Left ventricle myocardium superior (tissue), 1 donor: ENCODE data around the gene KRT72. TPM values are rescaled to one million over a fixed set of nuclear protein-coding genes. Genes with fewer than 3 reads are reported as not detected.

ENCODE experiments used
- ATAC-seq: fragments of 200-7000 bp; cut with Tn5 transposase; one replicate; pipeline ENCODE4 v1.9.1; 2020; ENCODE audit warnings: mild to moderate bottlenecking, moderate library complexity
- DNase-seq: peaks from one replicate; pipeline ENCODE4 v3.0.0-alpha.2; 2020
- intact Hi-C: fragments of 100-400 bp; cut with micrococcal nuclease; formaldehyde crosslinking; loops from one replicate; pipeline ENCODE4 v1.11.0; 2022
- total RNA-seq: library from RNA; stranded (reverse); fragmentation: NEBNext Ultra II Directional; extraction: Animal tissue kit (Norgen Biotek cat#: 25700); gene quantifications from one replicate; pipeline ENCODE4 v1.2.1, GENCODE V29; 2021
- donor health status: DM: no; HTN: yes; CAD: no; lungs with severe emphysema.

KRT72 gene
- total RNA-seq, 1 donor from 2014 or later: not detected

DNA sequence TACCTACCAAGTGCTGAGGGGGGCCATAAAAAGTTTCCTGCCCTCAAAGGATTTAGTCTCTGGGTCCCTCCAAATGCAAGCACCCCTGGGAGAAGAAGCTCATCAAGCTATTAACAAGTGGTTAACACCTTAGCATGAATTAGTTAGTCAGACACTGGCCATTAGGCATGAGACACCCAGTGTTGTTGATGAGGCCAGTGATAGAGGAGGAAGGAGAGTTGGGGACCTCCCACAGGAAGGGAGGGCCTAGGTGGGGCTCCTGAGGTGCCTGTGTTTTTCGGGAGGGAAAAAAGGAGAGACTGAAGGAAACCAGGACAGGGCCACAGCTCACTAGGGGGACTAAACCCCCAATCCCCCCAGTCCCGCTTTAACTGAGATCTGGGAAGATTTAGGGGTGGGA, 43.8 kb downstream of the KRT72 start:
- DNase-seq (no peak), ATAC-seq (no peak)
- intact Hi-C loops: no loop called here

DNA sequence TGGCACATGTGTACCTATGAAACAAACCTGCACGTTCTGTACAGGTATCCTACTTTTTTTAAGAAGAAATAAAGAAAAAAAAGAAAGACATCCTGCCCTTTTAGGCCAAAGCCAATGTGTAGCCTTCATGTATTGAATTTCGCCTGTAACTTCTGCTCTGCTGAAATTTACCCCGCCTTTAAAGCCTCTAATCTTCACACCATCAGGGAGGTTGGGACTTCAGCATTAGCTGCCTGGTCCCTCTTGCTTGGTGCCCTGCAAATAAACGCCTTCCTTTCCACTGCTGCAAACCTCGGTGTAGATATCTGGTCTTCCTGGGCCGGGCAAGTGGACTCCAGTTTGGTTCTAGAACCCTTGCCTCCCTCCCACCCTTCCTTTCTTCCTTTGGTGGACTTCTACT, 45.7 kb downstream of the KRT72 start:
- ATAC-seq (no peak), DNase-seq (no peak)
- intact Hi-C loops: no loop called here

GRCh38 chr12:52552681-52553195, 48.5 kb downstream of the KRT72 start, which contains the start of gene KRT71:
Gene KRT71 (minus strand): TSS chr12:52553145. CDS start chr12:52553077, 68 bp downstream.
- ATAC-seq: no peak
- intact Hi-C loops: no loop called here
- DNase-seq: no peak

DNA sequence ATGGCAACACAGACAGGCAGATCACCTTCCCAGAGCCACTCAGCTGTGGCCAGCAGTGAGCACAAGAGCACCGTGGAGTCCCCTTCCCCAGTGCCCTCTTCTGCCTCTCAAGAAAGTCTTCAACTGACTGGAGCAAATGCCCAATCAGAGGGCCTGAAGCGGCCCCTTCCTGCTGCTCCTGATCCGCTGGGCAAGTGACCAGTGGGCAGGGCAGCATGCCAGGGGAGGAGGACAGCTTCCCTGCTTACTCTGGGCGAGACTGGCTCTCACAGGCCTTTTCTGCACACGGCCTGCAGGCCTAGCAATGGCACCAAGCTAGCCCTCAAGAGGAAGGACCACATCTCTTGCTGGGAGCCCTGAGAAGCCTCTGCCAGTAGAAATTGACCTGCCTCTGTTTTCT, 49.2 kb downstream of the KRT72 start:
- intact Hi-C loops: no loop called here
- ATAC-seq (peak; percentile 29), DNase-seq (peak; percentile 47)

- intact Hi-C loops: no loop called here
- DNase-seq: peak; percentile 40
- peak; percentile 89 for ATAC-seq
Observed at GRCh38 chr12:52551216-52551865, 49.9 kb downstream of the KRT72 start.

DNA sequence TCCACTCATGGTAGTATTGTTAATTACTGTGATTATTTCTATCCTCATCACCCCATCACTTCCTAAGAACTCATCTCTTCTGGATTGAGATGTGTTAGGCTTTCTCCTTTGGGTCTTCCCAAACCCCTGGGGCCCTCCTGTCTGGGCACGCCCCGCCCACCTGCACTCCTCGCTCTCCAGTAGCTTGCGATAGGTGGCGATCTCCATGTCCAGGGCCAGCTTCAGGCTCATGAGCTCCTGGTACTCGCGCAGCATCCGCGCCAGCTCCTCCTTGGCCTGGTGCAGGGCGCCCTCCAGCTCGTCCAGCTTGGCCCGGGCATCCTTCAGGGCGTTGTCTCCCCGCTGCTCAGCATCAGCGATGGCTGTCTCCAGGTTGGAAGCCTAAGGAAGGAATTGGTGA, 55.1 kb downstream of the KRT72 start:
- intact Hi-C loops: no loop called here
- ATAC-seq (no peak), DNase-seq (no peak)

DNA sequence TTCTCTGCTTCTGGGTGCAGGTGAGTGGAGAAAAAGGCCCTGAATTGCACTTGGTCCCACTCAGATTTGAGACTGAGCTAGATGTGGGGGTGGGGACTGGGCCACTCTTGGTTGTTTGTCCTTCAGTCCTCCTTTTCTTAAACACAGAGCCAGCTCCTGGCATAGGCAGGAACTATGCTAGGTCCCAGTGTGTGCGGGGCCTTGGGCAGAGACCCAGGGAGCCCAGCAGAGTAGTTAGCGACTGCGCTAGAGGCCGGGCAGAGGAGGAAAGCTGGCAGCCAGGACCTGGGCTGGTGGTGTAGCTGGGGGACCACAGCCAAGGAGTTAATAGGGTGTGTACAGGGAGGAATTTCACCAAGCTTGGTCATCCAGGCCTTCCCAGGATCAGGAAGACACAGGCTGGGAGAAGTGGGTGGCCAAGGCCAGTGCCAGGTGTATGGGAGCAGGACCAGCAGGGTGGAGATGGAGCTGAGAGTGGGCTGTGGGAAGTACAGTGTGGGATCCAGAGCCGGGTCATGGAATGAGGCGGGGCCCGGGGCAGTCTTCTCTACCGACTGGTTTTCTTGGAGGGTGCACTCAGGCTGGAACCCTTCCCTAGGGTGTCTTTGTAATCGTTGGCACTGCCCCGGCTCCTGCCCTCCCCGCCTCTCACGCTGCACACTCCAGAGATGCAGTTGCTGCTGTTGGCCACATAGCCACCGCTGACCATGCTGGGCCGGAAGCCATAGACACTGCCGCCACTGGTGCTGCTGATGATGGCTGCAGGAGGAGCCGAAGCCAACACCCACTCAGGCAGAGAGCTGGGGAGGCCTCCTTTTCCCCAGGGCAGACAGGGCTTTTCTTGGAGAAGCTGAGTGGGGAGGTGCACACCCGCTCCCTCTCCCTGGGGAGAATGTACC, 57.0 kb downstream of the KRT72 start:
- intact Hi-C loops: no loop called here
- DNase-seq: peak; percentile 39
- ATAC-seq: peak; percentile 38

DNA sequence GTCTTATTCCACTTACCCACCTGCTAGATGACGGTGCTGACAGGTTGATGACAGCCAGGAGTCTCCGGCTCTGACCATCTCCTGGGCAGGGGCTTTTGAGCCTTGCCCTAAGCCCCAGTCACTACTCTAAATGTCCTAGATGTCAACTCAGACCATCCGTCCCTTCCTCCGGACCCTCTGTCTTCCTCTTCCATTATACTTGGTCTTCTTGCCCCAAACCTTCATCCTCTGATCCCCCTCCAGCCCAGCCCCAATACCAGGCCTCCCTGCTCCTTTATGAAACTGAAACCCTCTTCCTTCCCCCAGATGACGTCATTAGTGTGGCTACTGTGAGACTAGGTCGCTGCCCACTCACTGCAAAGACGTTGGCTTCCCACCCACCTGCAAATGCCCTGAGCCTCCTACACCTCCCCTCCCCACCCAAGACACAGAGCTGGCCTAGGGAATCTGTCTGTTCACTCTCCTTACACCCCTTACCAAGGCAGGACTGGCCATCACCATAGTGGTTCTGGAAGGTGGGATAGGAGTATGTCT, 58.4 kb downstream of the KRT72 start:
- DNase-seq (no peak), ATAC-seq (no peak)
- intact Hi-C loops: no loop called here

- no peak for DNase-seq
- intact Hi-C loops: no loop called here
- no peak for ATAC-seq
Observed at GRCh38 chr12:52542157-52542556, 59.1 kb downstream of the KRT72 start.

- DNase-seq: no peak
- no peak for ATAC-seq
- intact Hi-C loops: no loop called here
Observed at GRCh38 chr12:52541709-52542108, 59.6 kb downstream of the KRT72 start.

DNA sequence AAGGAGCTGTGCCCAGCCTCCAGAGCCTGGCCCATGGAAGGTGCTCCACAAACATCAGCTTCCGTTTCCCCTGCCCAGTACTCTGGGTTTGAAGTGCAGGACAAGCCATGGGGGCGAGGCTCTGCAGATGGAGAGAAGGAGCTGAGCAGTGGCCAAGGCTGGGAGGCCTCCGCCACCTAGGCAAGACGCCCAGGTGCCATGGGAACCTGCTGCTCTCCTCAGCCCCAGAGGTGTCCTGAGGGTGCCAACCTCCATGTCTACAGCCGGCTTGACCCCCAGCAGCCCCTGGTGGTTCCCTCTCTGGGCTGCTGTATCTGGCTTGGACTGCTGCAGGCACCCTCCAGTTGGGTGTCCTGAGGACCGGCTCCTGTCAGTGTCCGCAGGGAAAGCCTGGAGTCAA, 60.7 kb downstream of the KRT72 start:
- ATAC-seq (no peak), DNase-seq (no peak)
- intact Hi-C loops: no loop called here

DNA sequence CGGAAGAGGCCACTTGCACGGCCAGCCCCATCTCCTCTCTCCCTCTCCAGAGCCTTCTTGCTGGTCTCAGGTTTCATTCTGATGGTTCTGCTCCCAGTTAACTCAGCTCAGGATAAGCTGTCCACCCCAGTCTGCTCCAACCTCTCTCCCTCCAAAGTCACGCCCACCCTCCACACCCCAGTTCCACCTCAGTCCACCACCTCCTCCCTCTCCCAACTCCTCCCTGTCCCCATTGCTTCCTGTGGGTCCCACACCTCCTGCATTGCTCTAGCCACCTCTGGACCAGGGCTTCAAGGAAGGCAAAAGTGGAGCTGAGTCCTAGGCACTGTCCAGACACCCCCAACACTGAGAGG, 61.5 kb downstream of the KRT72 start:
- intact Hi-C loops: no loop called here
- DNase-seq: no peak
- ATAC-seq: no peak

DNA sequence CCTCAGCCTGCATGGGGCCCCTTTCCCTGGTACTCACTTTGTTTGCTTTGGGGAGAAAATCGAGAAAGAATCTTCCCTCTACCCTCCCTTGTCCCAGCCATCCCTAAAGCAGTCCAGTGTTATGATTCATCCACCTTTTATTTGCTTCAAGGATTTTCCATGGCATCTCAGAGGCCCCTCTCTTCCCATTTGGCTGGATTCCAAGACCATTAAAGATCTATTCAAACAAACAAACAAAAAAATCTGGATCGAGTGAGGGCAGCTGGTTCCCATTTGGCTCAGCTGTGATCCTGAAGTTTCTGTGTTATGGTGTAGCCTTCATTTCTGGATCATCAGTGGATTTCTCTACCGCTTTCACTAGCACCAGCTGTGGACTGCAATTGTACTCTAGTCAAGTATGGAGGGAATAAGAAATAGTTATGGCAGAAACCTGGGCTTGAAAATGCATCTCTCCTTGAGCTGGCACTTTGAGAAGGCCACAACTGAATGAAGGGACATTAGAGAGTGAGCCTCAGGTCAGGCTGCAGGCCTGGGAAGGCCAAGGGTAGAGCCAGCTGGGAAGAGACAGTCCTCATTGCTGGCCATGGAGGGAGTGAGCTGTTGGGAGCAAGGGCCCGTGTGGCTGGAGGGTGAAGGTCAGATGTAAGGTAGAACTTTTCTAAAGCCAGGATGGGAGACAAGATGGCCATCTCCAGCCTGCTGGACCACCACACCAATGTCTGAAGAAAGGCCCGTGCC, 62.0 kb downstream of the KRT72 start:
- intact Hi-C loops: no loop called here
- DNase-seq (no peak), ATAC-seq (no peak)

GRCh38 chr12:52537101-52537500, 64.2 kb downstream of the KRT72 start:
- ATAC-seq (peak; percentile 26), DNase-seq (no peak)
- intact Hi-C loops: no loop called here

Other genes with a start within 250 kb of the KRT72 start
- not detected for gene KRT85, start 234.0 kb downstream of the KRT72 start, total RNA-seq
- gene KRT84, start 215.8 kb downstream of the KRT72 start, total RNA-seq: not detected
- gene KRT82, start 195.1 kb downstream of the KRT72 start, total RNA-seq: not detected
- not detected for gene KRT75, start 167.1 kb downstream of the KRT72 start, total RNA-seq
- not detected for gene KRT6B, start 149.3 kb downstream of the KRT72 start, total RNA-seq
- gene KRT6C, start 127.7 kb downstream of the KRT72 start, total RNA-seq: not detected
- 0.27 TPM for gene KRT6A, start 108.2 kb downstream of the KRT72 start, total RNA-seq
- 1.1 TPM for gene KRT5, start 81.1 kb downstream of the KRT72 start, total RNA-seq
- gene KRT71, start 48.3 kb downstream of the KRT72 start, total RNA-seq: not detected
- not detected for gene KRT74, start 27.6 kb downstream of the KRT72 start, total RNA-seq
- gene KRT73, start 17.1 kb upstream of the KRT72 start, total RNA-seq: not detected
- gene KRT2, start 50.7 kb upstream of the KRT72 start, total RNA-seq: not detected
- gene KRT1, start 78.9 kb upstream of the KRT72 start, total RNA-seq: 0.15 TPM
- not detected for gene KRT77, start 102.1 kb upstream of the KRT72 start, total RNA-seq
- gene KRT76, start 175.9 kb upstream of the KRT72 start, total RNA-seq: not detected
- gene KRT3, start 194.7 kb upstream of the KRT72 start, total RNA-seq: not detected
- not detected for gene KRT4, start 212.7 kb upstream of the KRT72 start, total RNA-seq
- not detected for gene KRT79, start 232.8 kb upstream of the KRT72 start, total RNA-seq
- gene KRT78, start 247.5 kb upstream of the KRT72 start, total RNA-seq: not detected